Epithelial cell of esophagus (primary cell): Measurements from ENCODE around the gene AP4B1.

Experiments used
- DNase-seq: peaks from one replicate; pipeline ENCODE4 v3.0.0; 2010; ENCODE audit warnings: low read depth
- H3K4me3 ChIP-seq: 2 replicates; pipeline ENCODE4 v1.5.1; 2011; ENCODE audit warnings: mild to moderate bottlenecking, low read length, control low read depth
- TF ChIP-seq, protein P1 (sequence below): IDR thresholded peaks from 2 replicates; pipeline ENCODE4 v1.5.1; 2011; ENCODE audit warnings: low read depth, mild to moderate bottlenecking, low read length, control low read depth, inconsistent platforms; ENCODE audit not compliant: insufficient read depth; ENCODE audit errors: missing control alignments

AP4B1 gene

DNA sequence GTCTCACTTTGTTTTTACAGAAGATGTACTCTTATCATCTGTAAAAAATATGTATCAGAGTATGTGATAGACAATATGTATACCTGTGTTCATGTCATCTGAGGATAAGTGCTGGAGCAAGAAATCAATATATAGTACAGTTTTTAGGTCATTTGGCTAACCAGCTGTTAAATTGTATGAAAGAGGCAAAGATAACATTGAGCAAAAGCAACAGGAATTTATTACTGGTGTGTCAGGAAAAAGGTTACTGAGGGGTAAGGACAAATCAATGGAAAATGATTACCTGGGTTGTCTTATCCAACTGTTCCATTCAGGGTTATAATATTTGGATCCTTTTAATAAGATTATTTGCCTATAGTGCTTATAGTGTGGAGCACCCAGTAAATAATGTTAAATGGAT is 29.4 kb upstream of the AP4B1 start:
- no peak for DNase-seq
- TF ChIP-seq, protein P1, sequence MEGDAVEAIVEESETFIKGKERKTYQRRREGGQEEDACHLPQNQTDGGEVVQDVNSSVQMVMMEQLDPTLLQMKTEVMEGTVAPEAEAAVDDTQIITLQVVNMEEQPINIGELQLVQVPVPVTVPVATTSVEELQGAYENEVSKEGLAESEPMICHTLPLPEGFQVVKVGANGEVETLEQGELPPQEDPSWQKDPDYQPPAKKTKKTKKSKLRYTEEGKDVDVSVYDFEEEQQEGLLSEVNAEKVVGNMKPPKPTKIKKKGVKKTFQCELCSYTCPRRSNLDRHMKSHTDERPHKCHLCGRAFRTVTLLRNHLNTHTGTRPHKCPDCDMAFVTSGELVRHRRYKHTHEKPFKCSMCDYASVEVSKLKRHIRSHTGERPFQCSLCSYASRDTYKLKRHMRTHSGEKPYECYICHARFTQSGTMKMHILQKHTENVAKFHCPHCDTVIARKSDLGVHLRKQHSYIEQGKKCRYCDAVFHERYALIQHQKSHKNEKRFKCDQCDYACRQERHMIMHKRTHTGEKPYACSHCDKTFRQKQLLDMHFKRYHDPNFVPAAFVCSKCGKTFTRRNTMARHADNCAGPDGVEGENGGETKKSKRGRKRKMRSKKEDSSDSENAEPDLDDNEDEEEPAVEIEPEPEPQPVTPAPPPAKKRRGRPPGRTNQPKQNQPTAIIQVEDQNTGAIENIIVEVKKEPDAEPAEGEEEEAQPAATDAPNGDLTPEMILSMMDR = no peak
- no peak overlapping the region for H3K4me3 ChIP-seq

DNA sequence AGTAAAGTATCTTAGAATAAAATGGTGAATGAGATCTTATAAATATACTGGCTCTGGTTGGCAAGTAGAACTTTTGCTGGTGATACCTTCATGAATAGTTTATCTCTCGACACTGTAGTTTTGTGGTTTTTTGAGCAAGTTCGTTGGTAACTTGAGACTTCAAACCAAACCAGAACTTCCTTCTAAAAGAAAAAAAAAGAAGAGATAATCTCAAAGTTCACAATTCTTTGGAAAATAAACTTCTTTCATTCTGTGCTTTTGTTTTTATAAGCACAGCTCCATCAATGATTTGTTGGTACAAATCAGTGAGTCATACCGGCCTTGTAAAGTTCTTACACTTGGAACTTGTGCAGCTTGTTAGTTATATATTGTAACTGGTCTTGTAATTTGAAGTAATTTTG is 26.9 kb upstream of the AP4B1 start:
- peak overlapping the region; percentile 11 for H3K4me3 ChIP-seq
- TF ChIP-seq, protein P1 = no peak
- peak; percentile 47 for DNase-seq

DNA sequence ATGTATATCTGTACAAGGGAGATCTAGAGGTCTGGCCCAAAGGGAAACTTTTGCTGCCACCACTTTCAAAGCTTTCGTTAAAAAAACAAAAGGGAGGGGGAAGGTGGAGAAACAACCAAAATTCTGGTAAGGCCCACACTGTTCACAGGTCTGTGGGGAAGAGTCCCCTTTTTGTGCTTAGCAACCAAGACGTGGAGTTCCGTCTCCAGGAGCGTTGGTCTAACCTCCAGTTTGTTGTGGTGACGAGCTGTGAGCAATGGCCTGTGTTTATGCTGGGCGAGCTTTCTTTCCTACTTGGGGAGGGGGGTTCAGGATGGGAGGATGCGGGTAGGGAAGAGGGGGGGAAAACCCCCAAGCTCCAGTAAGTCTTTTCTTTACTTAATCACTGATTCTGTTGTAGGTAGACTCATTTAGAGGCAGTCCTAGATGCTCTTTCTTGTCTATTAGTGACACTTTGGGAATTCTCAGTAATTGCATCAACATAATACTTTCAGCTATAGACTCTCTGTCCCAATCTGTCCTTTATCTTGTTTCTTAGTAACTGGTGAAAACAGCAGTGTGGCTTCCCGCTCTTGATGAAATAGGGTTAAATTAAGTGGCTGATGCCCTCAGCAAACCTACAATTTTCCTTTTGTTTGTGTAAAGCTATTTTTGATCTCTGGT is 26.0 kb upstream of the AP4B1 start:
- TF ChIP-seq, protein P1 = no peak
- H3K4me3 ChIP-seq = peak overlapping the region; percentile 97
- DNase-seq = peak; percentile 49

DNA sequence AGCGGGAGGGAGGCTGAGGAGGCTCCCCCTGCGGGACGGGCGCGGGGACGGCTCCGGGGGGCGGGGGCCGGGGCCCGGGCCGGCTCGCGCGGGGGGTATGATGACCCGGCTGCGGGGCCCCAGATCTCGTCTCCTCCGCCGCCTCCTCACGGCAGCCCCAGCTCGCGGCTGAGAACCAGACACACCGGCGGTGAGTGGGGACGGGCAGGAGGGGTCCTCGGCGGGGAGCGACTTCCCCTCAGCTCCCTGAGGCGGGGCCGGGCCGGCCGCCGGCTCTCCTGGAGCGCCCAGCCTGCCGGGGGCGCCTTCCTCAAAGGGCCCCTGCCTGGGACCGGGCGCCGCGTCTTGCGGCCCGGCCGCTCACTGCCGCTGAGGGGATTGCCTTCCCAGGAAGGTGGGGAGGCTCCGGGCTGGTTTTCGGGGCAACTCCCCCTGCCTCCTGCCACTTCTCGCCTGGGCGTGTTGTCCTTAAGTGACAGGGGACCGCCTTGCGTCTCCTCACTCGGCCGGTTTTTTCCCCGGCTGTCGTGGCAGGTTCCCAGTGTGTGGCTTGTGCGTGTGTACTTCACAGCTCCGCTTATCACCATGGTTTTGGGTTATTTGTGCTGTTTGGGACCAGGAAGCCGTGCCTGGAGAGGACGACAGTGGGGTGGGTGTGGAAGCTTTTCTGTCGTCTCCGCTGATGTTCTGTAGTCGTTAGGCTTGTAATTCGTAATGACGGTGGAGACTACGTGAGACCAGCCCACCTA is 25.3 kb upstream of the AP4B1 start:
- peak overlapping the region; percentile 97 for H3K4me3 ChIP-seq
- TF ChIP-seq, protein P1 = peak; percentile 5
- DNase-seq = peak; percentile 48

DNA sequence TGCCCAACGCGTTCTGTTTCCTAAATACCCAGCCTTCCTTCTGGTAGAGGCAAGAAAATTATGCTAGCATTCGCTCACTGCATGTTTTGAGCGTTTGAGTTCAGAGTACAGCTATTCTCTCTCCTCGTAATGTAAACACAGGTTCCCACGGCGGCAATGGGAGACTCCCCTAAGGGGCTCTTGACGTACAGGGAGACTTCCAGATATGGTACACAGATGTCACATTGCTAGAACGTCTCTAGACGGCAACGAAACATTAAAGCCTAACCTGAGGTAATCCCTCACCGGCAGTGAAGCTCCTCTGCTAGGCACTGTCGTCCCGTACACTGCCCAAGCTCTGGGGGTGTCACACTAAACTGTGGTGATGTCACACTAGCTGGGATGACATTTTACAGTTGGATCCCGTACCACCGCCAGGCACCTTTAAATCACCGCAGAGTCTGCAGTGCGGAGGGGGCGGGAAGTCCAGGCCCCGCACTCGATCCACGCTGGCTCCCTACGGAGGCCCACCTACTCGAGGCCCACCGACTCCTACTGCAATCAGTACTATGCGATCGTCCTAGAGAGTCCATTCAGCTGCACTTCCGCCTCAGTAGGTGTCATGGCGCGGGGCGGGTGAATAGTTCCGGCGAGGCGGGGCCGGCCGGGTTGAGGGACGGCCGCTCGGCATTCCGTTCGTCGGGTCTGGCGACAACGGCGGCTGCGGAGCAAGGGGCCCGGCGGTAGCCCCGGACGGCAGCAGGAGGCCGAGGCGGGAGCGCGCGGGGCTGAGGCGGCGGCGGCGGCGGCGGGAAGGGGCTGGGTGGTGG is 24.5 kb upstream of the AP4B1 start, which contains the start of gene HIPK1:
Gene HIPK1 (plus strand): TSS at position 384 of the 809 bp plus-strand sequence.
- DNase-seq = peak; percentile 93
- TF ChIP-seq, protein P1 = no peak
- H3K4me3 ChIP-seq = peak within 1 kb of the TSS; percentile 97

DNA sequence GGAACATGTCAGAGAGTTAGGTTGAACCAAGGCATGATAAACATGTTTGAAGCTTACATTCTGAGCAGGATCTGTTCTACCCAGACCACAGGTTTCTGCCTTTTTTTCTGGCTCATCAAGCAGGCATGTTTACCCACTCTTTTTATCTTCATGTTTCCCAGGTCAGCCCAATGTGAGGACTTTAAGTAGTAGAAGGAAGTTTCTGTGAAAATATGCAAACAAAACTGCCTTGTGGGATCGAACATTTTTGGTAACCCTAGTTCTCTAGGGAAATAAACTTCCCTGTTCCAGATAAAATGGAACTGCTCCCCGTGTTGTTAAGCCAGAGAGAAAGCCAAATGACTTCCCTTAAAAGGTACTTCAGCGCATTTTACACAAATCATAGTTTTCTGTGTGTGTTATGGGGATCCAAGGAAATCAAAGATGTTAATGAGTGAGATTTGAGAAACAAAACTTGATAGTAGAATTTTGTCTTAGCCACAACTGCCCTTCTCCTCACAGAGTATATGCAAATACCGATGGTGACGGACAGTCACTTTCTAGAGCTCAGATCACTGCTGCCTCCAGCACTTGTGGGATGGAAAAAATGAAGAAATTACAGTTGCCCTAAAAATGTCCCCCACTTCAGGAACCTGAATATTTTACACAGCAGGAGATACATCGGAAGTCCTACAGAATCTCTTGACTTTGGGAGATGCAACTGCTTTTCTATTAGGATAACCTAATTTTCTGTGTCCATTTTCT is 23.8 kb upstream of the AP4B1 start:
- DNase-seq = no peak
- H3K4me3 ChIP-seq = peak overlapping the region; percentile 97
- TF ChIP-seq, protein P1 = no peak
